Inflammatory macrophage treated with lipopolysaccharide for 4 hours (primary cell): ENCODE data around the gene IGDCC3.
"Not testable (repeated sequence)": the region's sequence is repeated elsewhere in the genome, so short reads cannot be mapped to it uniquely, and the experiment has no call there.

ENCODE experiments used
- DNase-seq: peaks from one replicate; pipeline ENCODE4 v3.0.0-alpha.2; 2020

The IGDCC3 gene

DNA sequence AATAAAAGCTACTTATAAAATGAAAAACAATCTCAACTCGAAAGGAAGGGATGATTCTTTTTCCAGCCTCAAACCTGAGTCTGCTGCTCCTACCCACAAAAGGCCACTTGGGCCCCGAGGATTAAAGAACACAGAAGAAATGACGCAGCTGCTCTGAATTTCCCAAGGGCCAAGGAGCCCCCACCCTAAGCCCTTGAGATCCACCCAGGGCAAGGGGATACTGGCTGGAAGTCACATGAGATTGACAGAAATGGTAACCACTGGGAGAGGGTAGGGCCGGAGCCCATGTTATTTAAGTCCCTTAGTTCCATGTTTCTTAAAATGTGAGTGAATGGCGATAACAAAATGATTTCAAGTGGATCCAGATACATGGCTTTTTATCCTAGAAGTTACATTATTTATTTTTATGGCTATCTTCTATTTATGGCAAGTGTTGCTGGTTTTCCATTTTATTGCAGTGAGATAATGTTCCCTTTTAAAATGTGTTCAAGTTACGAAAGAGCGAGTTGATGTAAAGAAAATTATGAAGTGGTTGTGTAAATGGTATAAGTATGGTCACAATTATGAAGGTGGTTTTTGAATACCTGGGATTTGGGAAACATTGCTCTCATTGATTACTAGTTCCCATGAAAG lies 28.1 kb upstream of the IGDCC3 start:
- DNase-seq, result no peak

GRCh38 chr15:65404186-65404872 lies 26.5 kb upstream of the IGDCC3 start:
- DNase-seq, result no peak

DNA sequence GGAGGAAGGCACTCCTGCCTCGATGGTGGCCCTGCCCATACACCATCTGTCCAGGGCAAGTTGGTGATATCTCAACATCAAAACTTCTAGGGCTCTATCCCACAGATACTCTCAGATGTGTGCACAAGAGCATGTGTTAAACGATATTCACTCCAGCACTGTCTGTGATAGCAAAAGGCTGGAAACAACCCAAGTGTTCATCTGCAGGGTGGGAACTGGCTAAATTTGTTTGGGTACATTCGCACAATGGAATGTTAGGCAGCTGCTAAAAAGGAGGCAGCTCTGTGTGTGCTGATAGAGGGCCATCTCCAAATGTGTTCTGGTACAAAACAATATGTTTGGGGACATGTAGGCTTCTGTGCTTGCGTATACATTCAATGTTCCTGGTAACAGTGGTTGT lies 25.2 kb upstream of the IGDCC3 start:
- no peak for DNase-seq

- DNase-seq, result no peak
Measured at GRCh38 chr15:65401611-65402240, 23.9 kb upstream of the IGDCC3 start.

- peak; percentile 39 for DNase-seq
Measured at GRCh38 chr15:65400760-65401610, 23.2 kb upstream of the IGDCC3 start.

GRCh38 chr15:65399997-65400396 lies 22.2 kb upstream of the IGDCC3 start:
- no peak for DNase-seq

DNA sequence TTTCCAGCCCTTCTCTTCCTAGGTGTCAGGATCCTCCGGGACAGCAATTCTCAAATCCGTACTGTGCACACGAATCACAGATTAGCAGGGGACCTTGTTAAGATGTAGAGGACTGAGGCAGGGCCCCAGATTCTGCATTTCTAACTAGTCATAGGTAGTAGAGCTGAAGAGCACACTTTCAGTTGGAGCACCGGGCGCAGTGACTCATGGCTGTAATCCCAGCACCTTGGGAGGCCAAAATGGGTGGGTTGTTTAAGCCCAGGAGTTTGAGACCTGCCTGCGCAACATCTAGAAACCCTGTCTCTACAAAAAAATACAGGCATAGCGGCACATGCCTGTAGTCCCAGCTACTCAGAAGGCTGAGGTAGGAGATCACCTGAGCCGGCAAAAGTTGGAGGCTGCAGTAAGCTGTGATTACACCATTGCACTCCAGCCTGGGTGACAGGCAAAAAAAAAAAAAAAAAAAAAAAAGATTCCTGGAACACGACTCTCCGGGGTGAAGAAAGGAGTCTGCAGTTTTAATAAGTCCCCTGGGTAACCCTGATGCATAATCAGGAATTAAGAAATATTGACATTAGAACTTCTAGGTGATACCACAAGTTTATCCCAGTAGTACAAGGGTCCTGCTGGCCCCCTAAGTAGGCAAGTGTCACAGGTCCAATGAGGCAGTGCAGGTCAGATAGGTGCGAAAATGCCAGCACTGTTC lies 21.4 kb upstream of the IGDCC3 start:
- DNase-seq, result no peak

- DNase-seq, result not testable (repeated sequence)
Measured at GRCh38 chr15:65398486-65398885, 20.7 kb upstream of the IGDCC3 start.

GRCh38 chr15:65396965-65397317 lies 19.1 kb upstream of the IGDCC3 start:
- DNase-seq, result no peak

DNA sequence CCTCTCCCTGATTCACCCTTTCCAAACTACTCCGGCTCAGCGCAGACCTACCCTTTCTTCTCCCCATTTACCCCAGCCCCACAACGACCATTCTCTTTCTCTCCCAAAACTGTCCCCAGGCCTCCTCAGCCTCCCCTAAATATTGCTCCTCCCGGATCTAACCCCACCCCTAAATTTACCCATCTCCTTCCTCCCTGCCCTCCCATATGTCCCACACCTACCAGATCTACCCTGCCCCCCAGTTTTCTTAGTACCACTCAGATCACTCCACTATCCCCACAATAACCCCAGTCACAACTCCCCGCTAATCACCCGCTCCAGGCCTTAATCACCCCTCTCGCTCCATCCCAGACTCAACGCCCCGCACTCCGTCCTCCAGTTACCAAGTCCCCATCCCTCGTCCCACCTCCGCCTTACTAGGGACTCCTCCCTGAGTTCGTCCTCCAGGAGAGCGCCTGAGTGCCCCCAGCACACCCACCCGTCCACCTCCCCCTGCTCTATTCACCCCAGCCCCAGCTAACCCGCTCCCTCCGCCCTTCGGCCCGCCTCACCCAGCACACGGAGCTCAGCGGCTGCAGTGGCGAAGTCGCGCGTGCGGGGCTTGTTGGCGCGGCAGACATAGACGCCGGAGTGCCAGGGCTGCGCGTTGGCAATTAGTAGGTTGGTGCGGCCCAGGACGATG lies 18.6 kb upstream of the IGDCC3 start:
- no peak for DNase-seq

- no peak for DNase-seq
Measured at GRCh38 chr15:65395567-65396202, 17.9 kb upstream of the IGDCC3 start.

DNA sequence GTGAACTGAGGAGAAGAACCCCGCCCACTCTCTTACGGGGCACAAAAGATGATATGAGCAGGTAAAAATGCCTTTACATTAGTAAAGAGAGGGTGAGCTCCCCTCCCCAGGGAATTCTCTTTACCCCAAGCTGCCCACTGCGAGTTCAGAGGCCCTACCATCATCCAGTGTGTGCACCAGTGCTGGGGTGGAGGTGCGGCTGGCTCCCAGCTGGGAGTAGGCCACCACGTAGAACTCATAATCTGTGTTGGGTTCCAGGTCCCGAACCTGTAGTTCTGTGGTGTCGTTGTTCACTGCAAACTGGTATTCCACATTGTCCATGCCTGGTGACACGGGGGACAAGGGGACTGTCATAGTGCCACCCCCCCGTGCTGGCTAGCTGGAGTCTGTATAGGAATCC lies 17.1 kb upstream of the IGDCC3 start:
- DNase-seq, result no peak

DNA sequence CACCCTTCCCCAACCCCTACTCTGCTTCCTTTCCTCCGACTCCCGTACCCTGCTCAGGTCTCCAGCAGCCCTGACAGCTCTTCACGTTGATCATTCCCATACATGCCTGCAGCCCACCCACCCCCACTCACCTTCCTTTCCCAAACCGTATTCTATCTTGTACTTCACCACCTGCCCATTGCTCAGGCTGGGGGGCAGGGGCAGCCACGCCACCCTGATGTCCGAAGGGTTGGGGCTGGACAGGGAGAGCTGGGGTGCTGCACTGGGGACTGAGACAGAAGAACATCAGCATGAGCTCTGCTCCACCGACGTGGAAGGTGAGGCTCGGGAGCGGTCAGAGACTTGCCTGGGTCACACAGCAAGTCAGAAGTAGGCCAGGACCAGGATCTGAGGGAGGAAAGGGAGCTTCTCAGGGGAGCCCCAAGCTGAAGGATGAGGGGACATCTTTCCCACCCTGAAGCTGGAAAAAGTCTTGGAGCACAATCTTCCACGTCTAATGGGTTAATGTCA lies 16.5 kb upstream of the IGDCC3 start:
- no peak for DNase-seq

GRCh38 chr15:65393557-65393956 lies 15.8 kb upstream of the IGDCC3 start:
- no peak for DNase-seq

- DNase-seq, result no peak
Measured at GRCh38 chr15:65393091-65393490, 15.3 kb upstream of the IGDCC3 start.

- DNase-seq, result no peak
Measured at GRCh38 chr15:65392368-65392767, 14.6 kb upstream of the IGDCC3 start.

DNA sequence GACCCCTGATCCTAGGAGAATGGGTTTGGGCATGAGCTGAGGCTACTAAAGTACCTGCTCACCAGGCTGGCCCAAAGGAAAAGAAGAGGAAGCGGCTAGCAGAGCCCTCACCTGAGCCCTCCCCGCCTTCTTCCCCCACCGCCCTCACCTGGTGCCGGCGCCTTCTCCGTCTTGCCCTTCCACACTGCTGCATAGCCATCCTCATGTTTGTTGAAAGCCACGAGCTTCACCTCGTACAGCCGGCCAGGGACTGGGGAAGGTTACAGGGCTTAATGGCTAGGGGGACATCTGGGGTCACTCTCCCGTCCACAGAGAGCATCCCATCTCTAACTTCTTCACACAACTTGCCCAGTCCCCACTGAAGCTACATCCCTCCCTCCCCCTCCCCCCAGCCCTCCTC lies 13.9 kb upstream of the IGDCC3 start:
- DNase-seq, result no peak

- DNase-seq, result no peak
Measured at GRCh38 chr15:65390447-65390846, 12.6 kb upstream of the IGDCC3 start.

DNA sequence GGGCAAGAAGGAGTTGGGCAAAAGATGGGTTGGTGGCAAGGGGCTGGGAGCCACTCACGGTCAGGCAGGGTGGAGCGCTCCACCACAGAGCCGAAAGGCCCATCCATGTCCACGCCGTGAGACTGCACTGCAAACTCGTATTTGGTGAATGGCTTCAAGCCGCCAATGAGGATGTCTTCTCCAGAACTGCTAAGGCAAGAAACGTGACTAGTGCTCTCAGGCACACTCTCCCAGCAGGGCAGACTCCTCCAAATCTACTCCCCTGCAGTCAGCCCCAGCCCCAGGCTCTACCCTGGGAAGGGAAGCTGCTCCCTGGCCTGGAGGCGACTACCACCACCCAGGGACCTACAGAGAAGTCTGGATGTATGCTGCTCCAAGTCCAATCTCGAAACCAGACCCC lies 11.4 kb upstream of the IGDCC3 start:
- no peak for DNase-seq

- no peak for DNase-seq
Measured at GRCh38 chr15:65388306-65389080, 10.7 kb upstream of the IGDCC3 start.

- DNase-seq, result no peak
Measured at GRCh38 chr15:65386886-65387285, 9.1 kb upstream of the IGDCC3 start.
